CD1c-positive myeloid dendritic cell (primary cell): ENCODE measurements around the gene HSDL2.
"Not testable (repeated sequence)": the region's sequence is repeated elsewhere in the genome, so short reads cannot be mapped to it uniquely, and the experiment has no call there.

Experiments used
- DNase-seq: peaks from one replicate; pipeline ENCODE4 v3.0.0-alpha.2; 2016; ENCODE audit errors: extremely low spot score

Gene HSDL2

GRCh38 chr9:112396872-112397271 is 17.0 kb downstream of the HSDL2 start:
- no peak for DNase-seq

- no peak for DNase-seq
Observed at GRCh38 chr9:112401175-112401815, 21.4 kb downstream of the HSDL2 start.

GRCh38 chr9:112403614-112404201 is 23.8 kb downstream of the HSDL2 start:
- DNase-seq = no peak

GRCh38 chr9:112404508-112404932 is 24.6 kb downstream of the HSDL2 start:
- no peak for DNase-seq

- no peak for DNase-seq
Observed at GRCh38 chr9:112408275-112408674, 28.4 kb downstream of the HSDL2 start.

- no peak for DNase-seq
Observed at GRCh38 chr9:112408819-112409218, 28.9 kb downstream of the HSDL2 start.

- no peak for DNase-seq
Observed at GRCh38 chr9:112409758-112410157, 29.9 kb downstream of the HSDL2 start.

- DNase-seq = no peak
Observed at GRCh38 chr9:112411626-112412027, 31.7 kb downstream of the HSDL2 start.

GRCh38 chr9:112413728-112414127 is 33.8 kb downstream of the HSDL2 start:
- DNase-seq = not testable (repeated sequence)

GRCh38 chr9:112420208-112420607 is 40.3 kb downstream of the HSDL2 start:
- no peak for DNase-seq

GRCh38 chr9:112421771-112422222 is 41.9 kb downstream of the HSDL2 start:
- no peak for DNase-seq

GRCh38 chr9:112422417-112423148 is 42.7 kb downstream of the HSDL2 start:
- DNase-seq = no peak

GRCh38 chr9:112430006-112430522 is 50.2 kb downstream of the HSDL2 start:
- no peak for DNase-seq

GRCh38 chr9:112433499-112434392 is 53.8 kb downstream of the HSDL2 start:
- no peak for DNase-seq

- no peak for DNase-seq
Observed at GRCh38 chr9:112434487-112434886, 54.6 kb downstream of the HSDL2 start.

GRCh38 chr9:112437406-112437805 is 57.5 kb downstream of the HSDL2 start:
- DNase-seq = no peak

- no peak for DNase-seq
Observed at GRCh38 chr9:112439171-112439570, 59.3 kb downstream of the HSDL2 start.

GRCh38 chr9:112439825-112440224 is 59.9 kb downstream of the HSDL2 start:
- no peak for DNase-seq

- peak; percentile 45 for DNase-seq
Observed at GRCh38 chr9:112443200-112443599, 63.3 kb downstream of the HSDL2 start.

- no peak for DNase-seq
Observed at GRCh38 chr9:112443636-112444035, 63.7 kb downstream of the HSDL2 start.

GRCh38 chr9:112445196-112445595 is 65.3 kb downstream of the HSDL2 start:
- DNase-seq = no peak

- DNase-seq = peak; percentile 26
Observed at GRCh38 chr9:112446080-112446479, 66.2 kb downstream of the HSDL2 start.
